ENCODE data around the gene PNMA6E.

DNA sequence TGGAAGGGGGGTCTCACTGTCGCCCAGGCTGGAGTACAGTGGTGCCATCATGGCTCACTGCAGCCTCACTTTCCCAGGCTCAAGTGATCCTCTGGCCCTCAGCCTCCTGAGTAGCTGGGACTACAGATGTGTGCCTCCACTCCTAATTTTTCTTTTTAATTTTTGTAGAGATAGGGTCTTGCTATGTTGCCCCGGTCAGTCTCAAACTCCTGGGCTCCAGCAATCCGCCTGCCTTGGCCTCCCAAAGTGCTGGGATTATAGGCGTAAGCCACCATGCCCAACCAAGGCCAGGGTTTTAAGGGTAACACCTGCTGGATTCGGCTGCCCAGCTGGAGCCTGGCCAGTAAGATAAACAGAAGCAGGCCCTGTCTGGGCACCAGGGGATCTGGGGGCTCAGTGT is 41.3 kb upstream of the PNMA6E start:
- TF ChIP-seq, protein P1, sequence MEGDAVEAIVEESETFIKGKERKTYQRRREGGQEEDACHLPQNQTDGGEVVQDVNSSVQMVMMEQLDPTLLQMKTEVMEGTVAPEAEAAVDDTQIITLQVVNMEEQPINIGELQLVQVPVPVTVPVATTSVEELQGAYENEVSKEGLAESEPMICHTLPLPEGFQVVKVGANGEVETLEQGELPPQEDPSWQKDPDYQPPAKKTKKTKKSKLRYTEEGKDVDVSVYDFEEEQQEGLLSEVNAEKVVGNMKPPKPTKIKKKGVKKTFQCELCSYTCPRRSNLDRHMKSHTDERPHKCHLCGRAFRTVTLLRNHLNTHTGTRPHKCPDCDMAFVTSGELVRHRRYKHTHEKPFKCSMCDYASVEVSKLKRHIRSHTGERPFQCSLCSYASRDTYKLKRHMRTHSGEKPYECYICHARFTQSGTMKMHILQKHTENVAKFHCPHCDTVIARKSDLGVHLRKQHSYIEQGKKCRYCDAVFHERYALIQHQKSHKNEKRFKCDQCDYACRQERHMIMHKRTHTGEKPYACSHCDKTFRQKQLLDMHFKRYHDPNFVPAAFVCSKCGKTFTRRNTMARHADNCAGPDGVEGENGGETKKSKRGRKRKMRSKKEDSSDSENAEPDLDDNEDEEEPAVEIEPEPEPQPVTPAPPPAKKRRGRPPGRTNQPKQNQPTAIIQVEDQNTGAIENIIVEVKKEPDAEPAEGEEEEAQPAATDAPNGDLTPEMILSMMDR (IDR thresholded peaks at IDR 0.05; ENCODE audit: insufficient read depth, low read depth, low read length), result no peak
- TF ChIP-seq EZH2 (IDR thresholded peaks at IDR 0.05; ENCODE audit: insufficient read depth, low read length), result no peak

Measured in astrocyte (in vitro differentiated cells and primary cell).